Measurements from ENCODE around the gene TMEM183A.

DNA sequence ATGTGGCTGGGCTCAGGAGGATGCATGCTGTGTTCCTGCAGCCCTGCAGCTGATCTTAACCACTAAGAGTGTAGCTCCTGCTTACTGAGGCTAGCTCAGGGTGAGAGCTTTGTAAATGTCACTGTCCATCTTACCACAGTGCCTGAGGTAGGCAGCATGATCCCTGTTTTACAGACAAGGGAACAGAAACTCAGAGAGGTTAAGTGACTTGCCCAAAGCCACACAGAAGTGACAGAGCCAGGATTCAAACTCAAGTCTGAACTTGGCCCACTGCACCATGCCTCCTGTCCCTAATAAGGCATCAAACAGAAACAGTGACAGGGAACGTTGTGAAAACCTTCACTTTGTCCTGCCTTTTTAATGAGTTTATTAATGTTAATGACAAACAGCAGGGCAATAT, 47.0 kb downstream of the TMEM183A start:
- TF ChIP-seq, protein P1, sequence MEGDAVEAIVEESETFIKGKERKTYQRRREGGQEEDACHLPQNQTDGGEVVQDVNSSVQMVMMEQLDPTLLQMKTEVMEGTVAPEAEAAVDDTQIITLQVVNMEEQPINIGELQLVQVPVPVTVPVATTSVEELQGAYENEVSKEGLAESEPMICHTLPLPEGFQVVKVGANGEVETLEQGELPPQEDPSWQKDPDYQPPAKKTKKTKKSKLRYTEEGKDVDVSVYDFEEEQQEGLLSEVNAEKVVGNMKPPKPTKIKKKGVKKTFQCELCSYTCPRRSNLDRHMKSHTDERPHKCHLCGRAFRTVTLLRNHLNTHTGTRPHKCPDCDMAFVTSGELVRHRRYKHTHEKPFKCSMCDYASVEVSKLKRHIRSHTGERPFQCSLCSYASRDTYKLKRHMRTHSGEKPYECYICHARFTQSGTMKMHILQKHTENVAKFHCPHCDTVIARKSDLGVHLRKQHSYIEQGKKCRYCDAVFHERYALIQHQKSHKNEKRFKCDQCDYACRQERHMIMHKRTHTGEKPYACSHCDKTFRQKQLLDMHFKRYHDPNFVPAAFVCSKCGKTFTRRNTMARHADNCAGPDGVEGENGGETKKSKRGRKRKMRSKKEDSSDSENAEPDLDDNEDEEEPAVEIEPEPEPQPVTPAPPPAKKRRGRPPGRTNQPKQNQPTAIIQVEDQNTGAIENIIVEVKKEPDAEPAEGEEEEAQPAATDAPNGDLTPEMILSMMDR (IDR thresholded peaks at IDR 0.05) = no peak
- no peak for TF ChIP-seq EZH2 (IDR thresholded peaks at IDR 0.05; ENCODE audit: borderline replicate concordance, insufficient read depth, low read depth, low read length, poor library complexity, severe bottlenecking)
